ENCODE data around the gene BNC2.

Gene BNC2

GRCh38 chr9:16755467-16756160, 114.9 kb downstream of the BNC2 start:
- no peak overlapping the region for H3K4me3 ChIP-seq (ENCODE audit: extremely low read depth, insufficient read depth, low read length, poor library complexity, severe bottlenecking)
- no peaks in the 10 kb centered on the region for H3K4me1 ChIP-seq (ENCODE audit: control insufficient read depth, insufficient read depth, low read length, poor library complexity, severe bottlenecking)
- H3K36me3 ChIP-seq (ENCODE audit: control insufficient read depth, insufficient read depth, low read length): no peaks in the 10 kb centered on the region
- WGBS, 2 experiments (ENCODE audit: insufficient coverage in 2 of 2): 88 to 96% methylated on average over 4 to 5 of the region's 8 CpGs
- no peaks in the 10 kb centered on the region for H3K9me3 ChIP-seq (ENCODE audit: control insufficient read depth, low read length)
- no peak overlapping the region for H3K27ac ChIP-seq (ENCODE audit: low read depth, low read length, severe bottlenecking)

- Histone ChIP-seq H3K4me1 (ENCODE audit: control insufficient read depth, insufficient read depth, low read length, poor library complexity, severe bottlenecking) (no peaks in the 10 kb centered on the region), H3K36me3 (ENCODE audit: control insufficient read depth, insufficient read depth, low read length) (no peaks in the 10 kb centered on the region), H3K27ac (ENCODE audit: low read depth, low read length, severe bottlenecking) (no peak overlapping the region), H3K9me3 (ENCODE audit: control insufficient read depth, low read length) (no peaks in the 10 kb centered on the region), H3K4me3 (ENCODE audit: extremely low read depth, insufficient read depth, low read length, poor library complexity, severe bottlenecking) (no peak overlapping the region)
- 100% methylated on average over 3 to 4 of the region's 4 CpGs for WGBS, 2 experiments (ENCODE audit: insufficient coverage in 2 of 2)
Observed at GRCh38 chr9:16754662-16755061, 115.8 kb downstream of the BNC2 start.

DNA sequence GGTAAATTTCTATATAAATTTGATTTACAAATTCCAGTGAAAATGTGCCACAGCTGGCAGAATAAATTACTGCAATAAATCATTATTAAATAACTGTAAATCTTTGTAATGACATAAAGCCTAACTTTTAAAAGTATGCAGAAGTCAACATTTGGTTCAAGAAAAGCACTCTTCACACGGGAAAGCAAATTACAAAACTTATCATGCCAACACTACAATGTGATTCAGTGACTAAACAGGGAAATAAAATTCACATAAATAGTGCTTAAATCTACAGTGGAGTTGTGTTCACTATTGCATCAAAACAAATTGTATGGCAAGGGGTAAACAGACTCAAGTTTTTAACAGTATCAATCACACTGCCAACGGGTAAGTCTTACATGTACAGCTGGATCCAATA, 117.2 kb downstream of the BNC2 start:
- no peaks in the 10 kb centered on the region for H3K36me3 ChIP-seq (ENCODE audit: control insufficient read depth, insufficient read depth, low read length)
- WGBS, 2 experiments (ENCODE audit: insufficient coverage in 2 of 2): 83 to 100% methylated on average over 1 of the region's 2 CpGs
- H3K27ac ChIP-seq (ENCODE audit: low read depth, low read length, severe bottlenecking): no peak overlapping the region
- H3K9me3 ChIP-seq (ENCODE audit: control insufficient read depth, low read length): no peaks in the 10 kb centered on the region
- H3K4me3 ChIP-seq (ENCODE audit: extremely low read depth, insufficient read depth, low read length, poor library complexity, severe bottlenecking): no peak overlapping the region
- no peaks in the 10 kb centered on the region for H3K4me1 ChIP-seq (ENCODE audit: control insufficient read depth, insufficient read depth, low read length, poor library complexity, severe bottlenecking)

DNA sequence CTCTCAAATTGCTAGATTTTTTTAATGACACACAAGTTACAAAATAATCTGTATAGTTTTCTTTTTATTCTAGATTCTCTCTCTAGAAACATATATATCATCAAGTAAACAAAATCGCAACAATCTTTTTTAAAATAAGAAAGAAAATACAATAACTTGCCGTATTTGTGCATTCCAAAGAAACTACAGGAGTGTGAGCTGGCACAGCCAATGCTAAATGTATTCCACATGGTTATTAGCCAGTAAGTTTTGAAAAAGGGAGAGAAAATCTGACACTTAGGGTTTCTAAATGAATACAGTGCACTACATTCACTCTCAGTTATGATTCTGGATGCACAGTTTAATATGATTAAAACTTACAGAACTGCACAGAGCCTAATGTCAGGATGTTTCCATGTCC, 117.9 kb downstream of the BNC2 start:
- H3K27ac ChIP-seq (ENCODE audit: low read depth, low read length, severe bottlenecking): no peak overlapping the region

GRCh38 chr9:16750553-16750952, 119.9 kb downstream of the BNC2 start:
- Histone ChIP-seq H3K27ac (ENCODE audit: low read depth, low read length, severe bottlenecking) (no peak overlapping the region), H3K36me3 (ENCODE audit: control insufficient read depth, insufficient read depth, low read length) (no peaks in the 10 kb centered on the region), H3K4me1 (ENCODE audit: control insufficient read depth, insufficient read depth, low read length, poor library complexity, severe bottlenecking) (no peaks in the 10 kb centered on the region), H3K9me3 (ENCODE audit: control insufficient read depth, low read length) (no peaks in the 10 kb centered on the region), H3K4me3 (ENCODE audit: extremely low read depth, insufficient read depth, low read length, poor library complexity, severe bottlenecking) (no peak overlapping the region)
- 95 to 100% methylated on average over 3 to 4 of the region's 4 CpGs for WGBS, 2 experiments (ENCODE audit: insufficient coverage in 2 of 2)

More for the DNA sequence above, 117.9 kb downstream of the BNC2 start:
- H3K9me3 ChIP-seq (ENCODE audit: control insufficient read depth, low read length): no peaks in the 10 kb centered on the region
- no peaks in the 10 kb centered on the region for H3K36me3 ChIP-seq (ENCODE audit: control insufficient read depth, insufficient read depth, low read length)
- no CpG with 5 or more reads among the region's 2 CpGs for WGBS, 2 experiments (ENCODE audit: insufficient coverage in 2 of 2)
- H3K4me3 ChIP-seq (ENCODE audit: extremely low read depth, insufficient read depth, low read length, poor library complexity, severe bottlenecking): no peak overlapping the region
- no peaks in the 10 kb centered on the region for H3K4me1 ChIP-seq (ENCODE audit: control insufficient read depth, insufficient read depth, low read length, poor library complexity, severe bottlenecking)

- Histone ChIP-seq H3K36me3 (ENCODE audit: control insufficient read depth, insufficient read depth, low read length) (no peaks in the 10 kb centered on the region), H3K9me3 (ENCODE audit: control insufficient read depth, low read length) (no peaks in the 10 kb centered on the region), H3K4me3 (ENCODE audit: extremely low read depth, insufficient read depth, low read length, poor library complexity, severe bottlenecking) (no peak overlapping the region), H3K27ac (ENCODE audit: low read depth, low read length, severe bottlenecking) (no peak overlapping the region), H3K4me1 (ENCODE audit: control insufficient read depth, insufficient read depth, low read length, poor library complexity, severe bottlenecking) (no peaks in the 10 kb centered on the region)
- 60 to 72% methylated on average over 1 to 3 of the region's 5 CpGs for WGBS, 2 experiments (ENCODE audit: insufficient coverage in 2 of 2)
Observed at GRCh38 chr9:16745359-16745758, 125.1 kb downstream of the BNC2 start.

DNA sequence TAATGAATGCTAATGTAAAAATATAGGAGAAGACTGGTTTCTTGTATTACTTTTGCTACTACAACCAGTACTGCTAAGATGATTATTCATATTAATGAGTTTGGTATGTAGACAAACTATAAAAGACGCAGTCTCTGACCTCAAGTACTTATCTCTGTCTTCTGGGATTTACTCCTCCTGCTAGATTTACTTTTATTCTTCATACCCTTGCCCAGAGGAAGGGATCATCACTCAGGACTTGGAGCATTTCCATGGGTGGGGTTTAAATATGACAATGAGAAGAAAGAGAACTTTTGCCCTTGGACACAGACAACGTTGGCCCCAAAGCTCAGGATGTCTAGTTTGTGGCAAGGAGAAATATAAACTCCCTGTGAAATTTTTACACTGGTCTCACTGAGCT, 126.1 kb downstream of the BNC2 start:
- no peaks in the 10 kb centered on the region for H3K36me3 ChIP-seq (ENCODE audit: control insufficient read depth, insufficient read depth, low read length)
- H3K27ac ChIP-seq (ENCODE audit: low read depth, low read length, severe bottlenecking): no peak overlapping the region
- H3K4me1 ChIP-seq (ENCODE audit: control insufficient read depth, insufficient read depth, low read length, poor library complexity, severe bottlenecking): no peaks in the 10 kb centered on the region
- H3K9me3 ChIP-seq (ENCODE audit: control insufficient read depth, low read length): no peaks in the 10 kb centered on the region
- WGBS, 2 experiments (ENCODE audit: insufficient coverage in 2 of 2): no CpG with 5 or more reads among the region's 2 CpGs
- H3K4me3 ChIP-seq (ENCODE audit: extremely low read depth, insufficient read depth, low read length, poor library complexity, severe bottlenecking): no peak overlapping the region

DNA sequence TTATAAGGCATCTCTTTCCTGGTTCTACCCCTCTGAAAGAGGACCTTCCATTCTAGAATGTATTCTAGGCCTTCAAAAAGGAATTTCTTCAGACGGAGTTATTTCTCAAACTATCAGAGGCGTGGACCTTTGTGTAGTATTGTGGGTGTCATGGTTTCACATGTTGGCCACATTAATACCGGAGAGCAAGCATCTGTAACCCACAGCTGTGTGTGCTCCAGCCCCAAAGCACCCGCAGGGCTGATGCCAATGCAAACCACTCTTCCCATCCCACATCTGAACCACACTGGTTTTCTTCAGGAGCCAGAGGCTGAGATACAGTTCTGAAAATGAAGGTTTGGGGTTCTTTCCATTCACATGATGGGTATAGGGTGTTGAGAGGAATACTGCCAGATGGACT, 127.1 kb downstream of the BNC2 start:
- Histone ChIP-seq H3K36me3 (ENCODE audit: control insufficient read depth, insufficient read depth, low read length) (no peaks in the 10 kb centered on the region), H3K9me3 (ENCODE audit: control insufficient read depth, low read length) (no peaks in the 10 kb centered on the region), H3K27ac (ENCODE audit: low read depth, low read length, severe bottlenecking) (no peak overlapping the region), H3K4me3 (ENCODE audit: extremely low read depth, insufficient read depth, low read length, poor library complexity, severe bottlenecking) (no peak overlapping the region), H3K4me1 (ENCODE audit: control insufficient read depth, insufficient read depth, low read length, poor library complexity, severe bottlenecking) (no peaks in the 10 kb centered on the region)
- 100% methylated on average over 1 of the region's 4 CpGs; no CpG with 5 or more reads in 1 of the 2 experiments for WGBS, 2 experiments (ENCODE audit: insufficient coverage in 2 of 2)

DNA sequence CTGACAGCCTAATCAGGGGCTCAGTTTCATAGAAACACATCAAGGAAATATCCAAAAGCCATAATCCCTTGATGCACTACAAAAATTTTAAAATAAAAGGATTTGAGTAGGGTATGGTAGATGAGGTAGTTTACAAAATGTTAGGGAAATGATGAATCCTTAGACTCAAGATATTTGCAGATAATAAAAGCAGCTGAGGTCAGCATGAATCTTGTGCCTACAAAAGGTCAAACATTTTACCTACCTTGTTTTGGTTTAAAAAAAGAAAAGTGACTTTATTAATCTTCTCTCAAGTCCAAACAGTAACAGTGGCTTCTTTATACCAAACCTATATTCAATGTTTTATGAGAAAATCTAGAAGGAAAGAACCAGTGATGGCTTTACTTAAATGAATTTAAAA, 135.5 kb downstream of the BNC2 start:
- H3K4me3 ChIP-seq (ENCODE audit: extremely low read depth, insufficient read depth, low read length, poor library complexity, severe bottlenecking): no peak overlapping the region
- H3K4me1 ChIP-seq (ENCODE audit: control insufficient read depth, insufficient read depth, low read length, poor library complexity, severe bottlenecking): no peaks in the 10 kb centered on the region
- no peak overlapping the region for H3K27ac ChIP-seq (ENCODE audit: low read depth, low read length, severe bottlenecking)
- no peaks in the 10 kb centered on the region for H3K36me3 ChIP-seq (ENCODE audit: control insufficient read depth, insufficient read depth, low read length)
- H3K9me3 ChIP-seq (ENCODE audit: control insufficient read depth, low read length): no peaks in the 10 kb centered on the region

DNA sequence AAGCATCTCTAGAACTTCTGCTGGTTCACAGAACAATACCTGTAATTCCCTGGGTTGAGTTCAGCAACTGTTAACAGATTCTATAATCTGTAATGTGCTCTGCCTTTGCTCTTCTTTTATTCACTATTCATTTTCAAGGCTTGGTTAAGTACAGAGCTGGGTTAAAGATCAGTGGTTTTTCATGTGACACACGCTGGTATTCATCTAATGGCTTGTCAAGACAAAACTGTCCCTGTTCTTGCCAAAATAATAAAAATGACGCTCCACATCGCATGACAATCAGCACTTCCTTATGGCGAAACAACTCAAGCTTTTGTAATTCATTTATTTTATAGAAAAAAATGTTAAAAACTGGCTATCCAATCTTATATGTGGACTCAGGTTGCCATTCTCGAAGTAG, 137.9 kb downstream of the BNC2 start:
- Histone ChIP-seq H3K27ac (ENCODE audit: low read depth, low read length, severe bottlenecking) (no peak overlapping the region), H3K36me3 (ENCODE audit: control insufficient read depth, insufficient read depth, low read length) (no peaks in the 10 kb centered on the region), H3K4me3 (ENCODE audit: extremely low read depth, insufficient read depth, low read length, poor library complexity, severe bottlenecking) (no peak overlapping the region), H3K4me1 (ENCODE audit: control insufficient read depth, insufficient read depth, low read length, poor library complexity, severe bottlenecking) (no peaks in the 10 kb centered on the region), H3K9me3 (ENCODE audit: control insufficient read depth, low read length) (no peaks in the 10 kb centered on the region)
- WGBS, 2 experiments (ENCODE audit: insufficient coverage in 2 of 2): 72% methylated on average over 3 of the region's 5 CpGs; no CpG with 5 or more reads in 1 of the 2 experiments

DNA sequence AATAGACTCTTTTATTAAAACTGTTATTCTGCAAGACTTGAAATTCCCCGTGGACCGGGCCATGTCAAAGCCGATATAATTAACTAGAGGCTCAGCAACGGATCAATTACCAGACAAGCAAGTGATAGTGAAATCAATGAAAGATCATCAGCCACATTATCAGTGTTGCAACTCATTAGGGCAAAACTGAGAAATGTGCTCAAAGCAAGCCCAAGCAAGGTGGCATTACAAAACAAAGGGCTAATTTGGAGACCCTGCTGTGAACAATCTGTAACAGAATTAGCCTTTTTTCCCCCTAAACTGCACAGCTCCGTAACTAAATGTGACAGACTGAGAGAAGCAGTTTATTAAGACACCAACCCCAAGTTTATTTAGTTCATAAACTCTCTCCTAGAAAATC, 140.3 kb downstream of the BNC2 start:
- Histone ChIP-seq H3K27ac (ENCODE audit: low read depth, low read length, severe bottlenecking) (no peak overlapping the region), H3K9me3 (ENCODE audit: control insufficient read depth, low read length) (no peaks in the 10 kb centered on the region), H3K4me1 (ENCODE audit: control insufficient read depth, insufficient read depth, low read length, poor library complexity, severe bottlenecking) (peaks cover 4% of the 10 kb centered on the region), H3K36me3 (ENCODE audit: control insufficient read depth, insufficient read depth, low read length) (no peaks in the 10 kb centered on the region), H3K4me3 (ENCODE audit: extremely low read depth, insufficient read depth, low read length, poor library complexity, severe bottlenecking) (no peak overlapping the region)
- WGBS, 2 experiments (ENCODE audit: insufficient coverage in 2 of 2): 21 to 35% methylated on average over 4 to 5 of the region's 5 CpGs

All from mesodermal cell (in vitro differentiated cells).